Omental fat pad (tissue), 4 donors: ENCODE data around the gene LCMT2. TPM values are rescaled to one million over a fixed set of nuclear protein-coding genes. Genes with fewer than 3 reads are reported as not detected.
A peak's percentile ranks its signal among the peaks of the same experiment; 100 is the strongest.
"Not testable (repeated sequence)": the region's sequence is repeated elsewhere in the genome, so short reads cannot be mapped to it uniquely, and the experiment has no call there.

Experiments
- ATAC-seq: fragments of 150-250 bp; one replicate; pipeline ENCODE4 v1.9.1; 2016; ENCODE audit warnings: mild to moderate bottlenecking, moderate library complexity; ENCODE audit not compliant: low FRiP score
- DNase-seq: peaks from one replicate; pipeline ENCODE4 v3.0.0-alpha.2; 2019; ENCODE audit warnings: low spot score
- CTCF ChIP-seq, 3 donors: fragments of 450-650 bp; IDR thresholded peaks; one replicate each; pipeline ENCODE4 v1.5.1; 2016 to 2017; ENCODE audit warnings: antibody characterized with exemption in 3 of 3, mild to moderate bottlenecking in 3 of 3, moderate library complexity in 2 of 3
- total RNA-seq, 4 donors: library from RNA; depleted of rRNA; stranded (reverse); fragments of >200 nt; gene quantifications; one replicate each; pipeline ENCODE4 v1.1.0, GENCODE V29; 2016

Gene LCMT2
- total RNA-seq, 4 donors from 2014 or later = 7.3 to 10.8 (median 9.3) TPM

GRCh38 chr15:43292375-43293078 lies 37.8 kb downstream of the LCMT2 start:
- DNase-seq (no peak), ATAC-seq (no peak)
- no peak for TF ChIP-seq CTCF (IDR thresholded peaks at IDR 0.05)

- DNase-seq, ATAC-seq: not testable (repeated sequence)
Observed at GRCh38 chr15:43289656-43290055, 40.7 kb downstream of the LCMT2 start.

GRCh38 chr15:43287254-43287653 lies 43.1 kb downstream of the LCMT2 start:
- DNase-seq (no peak), ATAC-seq (no peak)
- TF ChIP-seq CTCF (IDR thresholded peaks at IDR 0.05) = no peak

GRCh38 chr15:43286074-43286473 lies 44.3 kb downstream of the LCMT2 start:
- ATAC-seq (no peak), DNase-seq (no peak)

GRCh38 chr15:43285609-43286037 lies 44.8 kb downstream of the LCMT2 start:
- ATAC-seq = no peak
- peak; percentile 51 for DNase-seq
- TF ChIP-seq CTCF (IDR thresholded peaks at IDR 0.05) = peak in 1 of 3 donors; percentile 56

More at GRCh38 chr15:43286074-43286473, 44.3 kb downstream of the LCMT2 start:
- TF ChIP-seq CTCF (IDR thresholded peaks at IDR 0.05) = no peak

- no peak for DNase-seq
Observed at GRCh38 chr15:43283526-43283925, 46.8 kb downstream of the LCMT2 start.

GRCh38 chr15:43281926-43282602 lies 48.3 kb downstream of the LCMT2 start:
- no peak for TF ChIP-seq CTCF (IDR thresholded peaks at IDR 0.05)
- DNase-seq (no peak), ATAC-seq (no peak)

More at GRCh38 chr15:43283526-43283925, 46.8 kb downstream of the LCMT2 start:
- ATAC-seq = no peak
- no peak for TF ChIP-seq CTCF (IDR thresholded peaks at IDR 0.05)
